WTC11 (cell line): ENCODE data around the gene NAV2. TPM values are rescaled to one million over a fixed set of nuclear protein-coding genes. Genes with fewer than 3 reads are reported as not detected.

ENCODE experiments used
- ATAC-seq: fragments of 200-7000 bp; cut with Tn5 transposase; 2 replicates; pipeline ENCODE4 v1.10.0; 2021; ENCODE audit warnings: mild to moderate bottlenecking, moderate library complexity
- CTCF ChIA-PET: fragments of 300-600 bp; sonication (Branson Sonifier 250); formaldehyde crosslinking; loops from one replicate; lab custom pipeline; 2021; ENCODE audit warnings: antibody characterized with exemption; lab: Charles Lee
- POLR2A ChIA-PET: fragments of 350-600 bp; sonication (Branson Sonifier 250); formaldehyde crosslinking; loops from one replicate; lab custom pipeline; 2021; ENCODE audit warnings: antibody characterized with exemption; lab: Charles Lee
- DNase-seq: peaks from one replicate; pipeline ENCODE4 v3.0.0; 2021; ENCODE audit warnings: low spot score
- H3K27ac Mint-ChIP-seq: 2 replicates; pipeline ENCODE4 v1.8.0; 2021; ENCODE audit warnings: mixed read lengths
- H3K27me3 Mint-ChIP-seq: 2 replicates; pipeline ENCODE4 v1.8.0; 2021; ENCODE audit warnings: low read depth, mild to moderate bottlenecking, moderate library complexity, mixed read lengths
- H3K36me3 Mint-ChIP-seq: 2 replicates; pipeline ENCODE4 v1.8.0; 2021; ENCODE audit warnings: mixed read lengths
- H3K4me1 Mint-ChIP-seq: 2 replicates; pipeline ENCODE4 v1.8.0; 2022; ENCODE audit warnings: mixed read lengths
- H3K4me3 Mint-ChIP-seq: 2 replicates; pipeline ENCODE4 v1.8.0; 2021; ENCODE audit warnings: mild to moderate bottlenecking, moderate library complexity, mixed read lengths
- H3K9me3 Mint-ChIP-seq: 2 replicates; pipeline ENCODE4 v1.8.0; 2021; ENCODE audit warnings: mixed read lengths
- CREB1 ChIP-seq: sonication (generic); formaldehyde crosslinking; IDR thresholded peaks from 2 replicates; pipeline ENCODE4 v1.8.0; 2023; ENCODE audit warnings: mild to moderate bottlenecking, missing genetic modification reagents
- ELF4 ChIP-seq: sonication (generic); formaldehyde crosslinking; IDR thresholded peaks from 2 replicates; pipeline ENCODE4 v1.8.1; 2022; ENCODE audit warnings: low read depth, mild to moderate bottlenecking, moderate library complexity, missing genetic modification reagents
- MAX ChIP-seq: sonication (generic); formaldehyde crosslinking; IDR thresholded peaks from 2 replicates; pipeline ENCODE4 v1.8.0; 2022; ENCODE audit warnings: mild to moderate bottlenecking, missing genetic modification reagents
- NFATC4 ChIP-seq: fragments of 250-450 bp; sonication (Bioruptor Pico); IDR thresholded peaks from 2 replicates; pipeline ENCODE4 v1.9.0; 2021; ENCODE audit warnings: mild to moderate bottlenecking
- NR3C1 ChIP-seq: sonication (generic); formaldehyde crosslinking; conservative IDR thresholded peaks from 2 replicates; pipeline ENCODE4 v1.8.1; 2023; ENCODE audit warnings: low read depth, mild to moderate bottlenecking, missing genetic modification reagents
- OVOL2 ChIP-seq: fragments of 250-450 bp; sonication (Bioruptor Pico); IDR thresholded peaks from 2 replicates; pipeline ENCODE4 v1.9.0; 2021; ENCODE audit warnings: mild to moderate bottlenecking, borderline replicate concordance
- ZMAT4 ChIP-seq: fragments of 250-450 bp; sonication (Bioruptor Pico); IDR thresholded peaks from 2 replicates; pipeline ENCODE4 v1.9.0; 2021; ENCODE audit warnings: mild to moderate bottlenecking
- ZNF138 ChIP-seq: sonication (generic); formaldehyde crosslinking; conservative IDR thresholded peaks from 2 replicates; pipeline ENCODE4 v1.8.1; 2022; ENCODE audit warnings: mild to moderate bottlenecking, moderate library complexity, missing genetic modification reagents
- ZNF232 ChIP-seq: sonication (generic); formaldehyde crosslinking; IDR thresholded peaks from 2 replicates; pipeline ENCODE4 v1.8.0; 2022; ENCODE audit warnings: mild to moderate bottlenecking, missing genetic modification reagents
- ZNF423 ChIP-seq: fragments of 250-450 bp; sonication (Bioruptor Pico); IDR thresholded peaks from 2 replicates; pipeline ENCODE4 v2.1.2; 2022; ENCODE audit warnings: mild to moderate bottlenecking, moderate library complexity
- ZNF512 ChIP-seq: sonication (generic); formaldehyde crosslinking; IDR thresholded peaks from 2 replicates; pipeline ENCODE4 v1.8.1; 2022; ENCODE audit warnings: missing genetic modification reagents, borderline replicate concordance
- ZNF532 ChIP-seq: fragments of 250-450 bp; sonication (Bioruptor Pico); IDR thresholded peaks from 2 replicates; pipeline ENCODE4 v1.9.0; 2021; ENCODE audit warnings: mild to moderate bottlenecking, borderline replicate concordance
- total RNA-seq: library from RNA; stranded (reverse); gene quantifications from 3 replicates; pipeline ENCODE4 v1.2.3, GENCODE V29; 2021
- TF ChIP-seq, protein P1 (sequence below): sonication (generic); formaldehyde crosslinking; IDR thresholded peaks from 2 replicates; pipeline ENCODE4 v1.8.1; 2023; ENCODE audit warnings: mild to moderate bottlenecking, missing genetic modification reagents, moderate library complexity
- TF ChIP-seq, protein P2 (sequence below): sonication (generic); formaldehyde crosslinking; IDR thresholded peaks from 2 replicates; pipeline ENCODE4 v1.8.1; 2022; ENCODE audit warnings: low read depth, missing genetic modification reagents, borderline replicate concordance
- TF ChIP-seq, protein P3 (sequence below): sonication (generic); formaldehyde crosslinking; IDR thresholded peaks from 2 replicates; pipeline ENCODE4 v1.8.1; 2022; ENCODE audit warnings: low read depth, mild to moderate bottlenecking, moderate library complexity, missing genetic modification reagents, borderline replicate concordance

The NAV2 gene
- total RNA-seq, 1 experiment from 2014 or later = 42.8 TPM

DNA sequence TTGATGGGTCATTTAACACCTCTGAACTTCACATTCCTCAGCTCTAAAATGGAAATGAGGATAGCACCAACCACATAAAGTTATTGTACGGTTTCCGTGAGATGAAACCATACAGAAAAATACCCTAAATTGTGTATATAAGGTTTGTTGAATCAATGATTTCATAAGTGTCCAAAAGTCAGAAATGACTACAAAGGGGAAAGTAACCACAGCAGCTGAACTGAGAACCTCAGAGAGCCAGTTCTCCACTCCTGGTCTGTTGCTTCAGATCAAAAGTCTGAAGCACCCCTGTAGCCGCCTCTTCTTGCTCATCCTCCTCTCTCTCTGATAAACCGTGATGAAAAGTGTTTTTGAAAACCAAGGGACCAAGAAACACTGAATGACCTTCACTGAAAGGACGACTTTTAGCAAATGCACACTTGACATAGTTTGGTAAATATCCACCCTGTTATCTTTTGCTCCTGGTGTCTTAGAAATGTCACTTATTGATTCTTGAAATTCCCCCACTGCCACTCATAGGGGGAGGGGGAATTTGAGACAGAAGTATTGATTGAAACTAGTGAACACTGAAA, 194.5 kb downstream of the NAV2 start:
- no peak overlapping the region for H3K4me3 Mint-ChIP-seq
- ChIA-PET CTCF (interaction anchor here (0.6 to 1.4 kb wide), 6 partner anchors 8 to 347 kb away, joined by 3 to 8 read pairs (median 4); no protein-coding TSS in a partner anchor), POLR2A (no interaction called here)
- H3K36me3 Mint-ChIP-seq = no peaks in the 10 kb centered on the region
- H3K27ac Mint-ChIP-seq = no peak overlapping the region
- H3K4me1 Mint-ChIP-seq = peaks cover 39% of the 10 kb centered on the region
- no peak for DNase-seq
- no peaks in the 10 kb centered on the region for H3K27me3 Mint-ChIP-seq
- H3K9me3 Mint-ChIP-seq = no peaks in the 10 kb centered on the region
- ATAC-seq = no peak
- no peak for TF ChIP-seq ZNF532 (CRISPR knock-in tag)
- no peak for TF ChIP-seq MAX (CRISPR knock-in tag)
- TF ChIP-seq, protein P1, sequence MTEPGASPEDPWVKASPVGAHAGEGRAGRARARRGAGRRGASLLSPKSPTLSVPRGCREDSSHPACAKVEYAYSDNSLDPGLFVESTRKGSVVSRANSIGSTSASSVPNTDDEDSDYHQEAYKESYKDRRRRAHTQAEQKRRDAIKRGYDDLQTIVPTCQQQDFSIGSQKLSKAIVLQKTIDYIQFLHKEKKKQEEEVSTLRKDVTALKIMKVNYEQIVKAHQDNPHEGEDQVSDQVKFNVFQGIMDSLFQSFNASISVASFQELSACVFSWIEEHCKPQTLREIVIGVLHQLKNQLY = no peak
- no peak for TF ChIP-seq ZNF232 (CRISPR knock-in tag)
- no peak for TF ChIP-seq ELF4 (CRISPR knock-in tag)
- TF ChIP-seq NFATC4 (CRISPR knock-in tag) = no peak
- TF ChIP-seq, protein P2, sequence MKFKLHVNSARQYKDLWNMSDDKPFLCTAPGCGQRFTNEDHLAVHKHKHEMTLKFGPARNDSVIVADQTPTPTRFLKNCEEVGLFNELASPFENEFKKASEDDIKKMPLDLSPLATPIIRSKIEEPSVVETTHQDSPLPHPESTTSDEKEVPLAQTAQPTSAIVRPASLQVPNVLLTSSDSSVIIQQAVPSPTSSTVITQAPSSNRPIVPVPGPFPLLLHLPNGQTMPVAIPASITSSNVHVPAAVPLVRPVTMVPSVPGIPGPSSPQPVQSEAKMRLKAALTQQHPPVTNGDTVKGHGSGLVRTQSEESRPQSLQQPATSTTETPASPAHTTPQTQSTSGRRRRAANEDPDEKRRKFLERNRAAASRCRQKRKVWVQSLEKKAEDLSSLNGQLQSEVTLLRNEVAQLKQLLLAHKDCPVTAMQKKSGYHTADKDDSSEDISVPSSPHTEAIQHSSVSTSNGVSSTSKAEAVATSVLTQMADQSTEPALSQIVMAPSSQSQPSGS (CRISPR knock-in tag) = no peak
- TF ChIP-seq ZNF423 (CRISPR knock-in tag) = no peak
- TF ChIP-seq CREB1 (CRISPR knock-in tag) = no peak
- TF ChIP-seq, protein P3, sequence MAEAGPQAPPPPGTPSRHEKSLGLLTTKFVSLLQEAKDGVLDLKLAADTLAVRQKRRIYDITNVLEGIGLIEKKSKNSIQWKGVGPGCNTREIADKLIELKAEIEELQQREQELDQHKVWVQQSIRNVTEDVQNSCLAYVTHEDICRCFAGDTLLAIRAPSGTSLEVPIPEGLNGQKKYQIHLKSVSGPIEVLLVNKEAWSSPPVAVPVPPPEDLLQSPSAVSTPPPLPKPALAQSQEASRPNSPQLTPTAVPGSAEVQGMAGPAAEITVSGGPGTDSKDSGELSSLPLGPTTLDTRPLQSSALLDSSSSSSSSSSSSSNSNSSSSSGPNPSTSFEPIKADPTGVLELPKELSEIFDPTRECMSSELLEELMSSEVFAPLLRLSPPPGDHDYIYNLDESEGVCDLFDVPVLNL (CRISPR knock-in tag) = no peak
- TF ChIP-seq NR3C1 = no peak
- no peak for TF ChIP-seq ZNF138 (CRISPR knock-in tag)
- TF ChIP-seq ZNF512 (CRISPR knock-in tag) = no peak
- no peak for TF ChIP-seq OVOL2 (CRISPR knock-in tag)
- no peak for TF ChIP-seq ZMAT4 (CRISPR knock-in tag)
- TF ChIP-seq, all 79 proteins: peak for 0
